ENCODE measurements around the gene RIMS3. TPM values are rescaled to one million over a fixed set of nuclear protein-coding genes. Genes with fewer than 3 reads are reported as not detected.

RIMS3 gene
- total RNA-seq, 1 donor from 2014 or later = 4.3 TPM

GRCh38 chr1:40640314-40641076 is 25.0 kb downstream of the RIMS3 start:
- Histone ChIP-seq H3K9ac (ENCODE audit: low read length) (no peak overlapping the region), H3K27ac (ENCODE audit: low read depth, low read length) (no peak overlapping the region), H3K79me2 (ENCODE audit: insufficient read depth, low read length) (no peaks in the 10 kb centered on the region), H3K4me1 (ENCODE audit: insufficient read depth, low read length) (no peaks in the 10 kb centered on the region), H3K4me2 (ENCODE audit: low read length) (no peak overlapping the region), H3K27me3 (ENCODE audit: insufficient read depth, low read length) (peaks cover 5% of the 10 kb centered on the region), H4K20me1 (ENCODE audit: insufficient read depth, low read length) (no peaks in the 10 kb centered on the region), H3K36me3 (ENCODE audit: insufficient read depth, low read length) (no peaks in the 10 kb centered on the region), H2AFZ (ENCODE audit: low read depth, low read length) (no peak overlapping the region), H3K9me3 (ENCODE audit: insufficient read depth, low read depth, low read length) (no peaks in the 10 kb centered on the region), H3K4me3 (ENCODE audit: insufficient read depth, low read depth, low read length) (no peak overlapping the region)
- Mint-ChIP-seq H3K27me3 (ENCODE audit: low read depth, unreplicated experiment) (peaks cover 25% of the 10 kb centered on the region), H3K27ac (ENCODE audit: unreplicated experiment) (no peak overlapping the region), H3K36me3 (ENCODE audit: low read depth, unreplicated experiment) (peaks cover 6% of the 10 kb centered on the region), H3K4me3 (ENCODE audit: unreplicated experiment) (no peak overlapping the region), H3K4me1 (ENCODE audit: low read depth, unreplicated experiment) (peaks cover 4% of the 10 kb centered on the region), H3K9me3 (ENCODE audit: unreplicated experiment) (peaks cover 1% of the 10 kb centered on the region)
- DNase-seq (ENCODE audit: low read depth) (no peak), FAIRE-seq (no peak)
- no peak for TF ChIP-seq EZH2 (IDR thresholded peaks at IDR 0.05; ENCODE audit: insufficient read depth, low read length)
- TF ChIP-seq CTCF (IDR thresholded peaks at IDR 0.05; ENCODE audit: insufficient read depth, low read depth, low read length) = no peak

- no peaks in the 10 kb centered on the region for H3K9me3 ChIP-seq (ENCODE audit: insufficient read depth, low read depth, low read length)
- peaks cover 12% of the 10 kb centered on the region for H3K4me1 Mint-ChIP-seq (ENCODE audit: low read depth, unreplicated experiment)
- H3K27ac ChIP-seq (ENCODE audit: low read depth, low read length) = no peak overlapping the region
- no peak overlapping the region for H3K4me3 ChIP-seq (ENCODE audit: insufficient read depth, low read depth, low read length)
- peaks cover 25% of the 10 kb centered on the region for H3K27me3 Mint-ChIP-seq (ENCODE audit: low read depth, unreplicated experiment)
- no peaks in the 10 kb centered on the region for H4K20me1 ChIP-seq (ENCODE audit: insufficient read depth, low read length)
- no peaks in the 10 kb centered on the region for H3K79me2 ChIP-seq (ENCODE audit: insufficient read depth, low read length)
- peaks cover 4% of the 10 kb centered on the region for H3K9me3 Mint-ChIP-seq (ENCODE audit: unreplicated experiment)
- H3K4me3 Mint-ChIP-seq (ENCODE audit: unreplicated experiment) = no peak overlapping the region
- FAIRE-seq (no peak), DNase-seq (ENCODE audit: low read depth) (no peak)
- no peaks in the 10 kb centered on the region for H3K36me3 ChIP-seq (ENCODE audit: insufficient read depth, low read length)
- peaks cover 6% of the 10 kb centered on the region for H3K36me3 Mint-ChIP-seq (ENCODE audit: low read depth, unreplicated experiment)
- peak overlapping the region; percentile 66 for H3K27ac Mint-ChIP-seq (ENCODE audit: unreplicated experiment)
- H2AFZ ChIP-seq (ENCODE audit: low read depth, low read length) = no peak overlapping the region
- H3K9ac ChIP-seq (ENCODE audit: low read length) = no peak overlapping the region
- no peak overlapping the region for H3K4me2 ChIP-seq (ENCODE audit: low read length)
- H3K27me3 ChIP-seq (ENCODE audit: insufficient read depth, low read length) = peaks cover 5% of the 10 kb centered on the region
- no peaks in the 10 kb centered on the region for H3K4me1 ChIP-seq (ENCODE audit: insufficient read depth, low read length)
- TF ChIP-seq CTCF (IDR thresholded peaks at IDR 0.05; ENCODE audit: insufficient read depth, low read depth, low read length) (no peak), EZH2 (IDR thresholded peaks at IDR 0.05; ENCODE audit: insufficient read depth, low read length) (no peak)
Measured at GRCh38 chr1:40638097-40639036, 27.1 kb downstream of the RIMS3 start.
